Effector memory CD8-positive, alpha-beta T cell (primary cell): ENCODE measurements around the gene CFAP58.

Experiments
- ATAC-seq: fragments of 150-1000 bp; cut with Tn5 transposase; replicated peaks from 2 replicates; pipeline ENCODE4 v1.10.0; 2021; ENCODE audit warnings: mild to moderate bottlenecking, moderate library complexity
- DNase-seq, 3 experiments: peaks; one replicate each; pipeline ENCODE4 v3.0.0; 2021
- H3K27ac Mint-ChIP-seq, 2 donors: one replicate each; pipeline ENCODE4 v1.8.0; 2022; ENCODE audit warnings: mild to moderate bottlenecking in 2 of 2, mixed read lengths in 2 of 2, moderate library complexity in 2 of 2
- H3K27me3 Mint-ChIP-seq, 2 donors: one replicate each; pipeline ENCODE4 v1.8.0; 2022; ENCODE audit warnings: mixed read lengths in 2 of 2
- H3K36me3 Mint-ChIP-seq: one replicate; pipeline ENCODE4 v1.8.0; 2022; ENCODE audit warnings: mild to moderate bottlenecking, moderate library complexity, mixed read lengths; ENCODE audit not compliant: insufficient read depth
- H3K4me1 Mint-ChIP-seq, 2 donors: one replicate each; pipeline ENCODE4 v1.8.0; 2022; ENCODE audit warnings: low read depth in 2 of 2, mixed read lengths in 2 of 2
- H3K4me3 Mint-ChIP-seq, 2 donors: one replicate each; pipeline ENCODE4 v1.8.0; 2022; ENCODE audit warnings: mild to moderate bottlenecking in 2 of 2, mixed read lengths in 2 of 2, moderate library complexity in 2 of 2
- H3K9me3 Mint-ChIP-seq, 2 donors: one replicate each; pipeline ENCODE4 v1.8.0; 2022; ENCODE audit warnings: mixed read lengths in 2 of 2

CFAP58 gene

DNA sequence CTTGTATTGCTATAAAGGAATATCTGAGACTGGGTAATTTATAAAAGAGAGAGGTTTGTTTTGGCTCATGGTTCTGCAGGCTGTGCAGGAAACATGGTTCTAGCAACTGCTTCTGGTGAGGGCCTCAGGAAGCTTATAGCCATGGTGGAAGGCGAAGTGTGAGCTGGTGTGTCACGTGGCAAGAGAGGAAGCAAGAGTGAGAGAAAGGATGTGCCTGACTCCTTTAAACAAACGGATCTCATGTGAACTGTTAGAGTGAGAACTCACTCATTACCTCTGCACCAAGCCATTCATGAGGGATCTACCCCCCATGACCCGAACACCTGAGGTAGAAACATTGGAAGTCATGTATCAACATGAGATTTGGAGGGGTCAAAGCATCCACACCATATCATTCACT, 7.7 kb upstream of the CFAP58 start:
- Mint-ChIP-seq H3K4me3 (no peak overlapping the region), H3K4me1 (peaks cover 8 to 12% of the 10 kb centered on the region in 2 donors), H3K27ac (peak overlapping the region; percentile 16 to 57), H3K36me3 (no peaks in the 10 kb centered on the region), H3K9me3 (peaks cover 0 to 5% of the 10 kb centered on the region in 2 donors), H3K27me3 (no peaks in the 10 kb centered on the region)
- no peak for DNase-seq
- peak; percentile 41 for ATAC-seq

DNA sequence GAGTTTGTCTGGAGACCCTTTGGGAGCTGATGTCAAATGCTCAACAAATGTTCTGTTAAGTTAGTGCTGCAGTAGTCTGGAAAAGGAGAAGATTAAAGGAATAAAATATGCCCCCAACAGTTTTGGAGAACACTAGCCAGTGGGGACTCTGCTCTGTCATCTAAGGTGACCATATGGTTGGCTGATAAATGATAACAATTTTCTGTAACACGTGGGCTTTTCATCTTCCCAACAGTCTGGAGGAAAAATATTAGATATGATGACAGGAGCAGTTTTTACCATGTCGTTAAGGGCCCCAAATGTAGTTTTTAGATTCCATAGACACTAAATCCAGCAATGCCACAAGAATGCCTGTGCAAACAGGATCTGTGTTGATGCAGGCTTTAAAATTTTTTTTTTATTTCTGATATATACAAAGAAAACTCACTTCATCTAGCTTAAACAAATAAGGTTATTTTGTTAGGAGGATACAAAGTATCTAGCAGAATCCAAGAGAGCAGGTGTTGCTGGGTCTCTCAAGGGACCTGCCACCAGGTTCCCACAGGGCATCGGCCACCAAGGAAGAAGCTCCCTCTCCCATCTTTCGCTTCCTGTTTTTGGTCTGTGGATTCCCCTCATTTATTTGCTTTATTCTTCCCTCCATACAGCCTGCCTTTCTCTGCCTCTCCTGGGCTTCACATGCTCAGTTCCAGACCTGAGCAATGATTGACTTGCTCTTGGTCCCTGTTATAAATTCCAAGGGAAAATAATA, 6.2 kb upstream of the CFAP58 start:
- no peak for ATAC-seq
- H3K4me3 Mint-ChIP-seq = no peak overlapping the region
- peaks cover 0 to 5% of the 10 kb centered on the region in 2 donors for H3K9me3 Mint-ChIP-seq
- H3K4me1 Mint-ChIP-seq = peaks cover 13 to 23% of the 10 kb centered on the region in 2 donors
- H3K27me3 Mint-ChIP-seq = no peaks in the 10 kb centered on the region
- no peak for DNase-seq
- H3K27ac Mint-ChIP-seq = no peak overlapping the region
- H3K36me3 Mint-ChIP-seq = no peaks in the 10 kb centered on the region

DNA sequence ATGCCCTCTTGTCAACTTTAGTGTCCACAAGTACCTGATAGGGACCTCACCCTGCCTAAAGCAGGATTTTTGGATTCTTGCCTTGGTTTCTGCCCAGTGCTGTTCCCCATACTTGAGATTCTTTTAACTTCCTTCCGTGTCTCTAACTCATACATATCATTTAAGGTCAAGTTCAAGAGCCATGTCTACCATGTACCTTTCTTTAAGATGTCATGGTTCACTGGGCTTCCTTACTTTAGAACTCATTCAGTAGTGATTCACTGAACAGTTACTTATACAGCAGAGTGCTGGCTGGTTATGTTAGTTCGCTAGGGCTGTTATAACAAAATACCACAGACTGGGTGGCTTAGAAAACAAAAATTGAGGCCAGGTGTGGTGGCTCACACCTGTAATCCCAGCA, 5.0 kb upstream of the CFAP58 start:
- Mint-ChIP-seq H3K4me3 (no peak overlapping the region), H3K27ac (no peak overlapping the region), H3K9me3 (peaks cover 0 to 5% of the 10 kb centered on the region in 2 donors), H3K36me3 (no peaks in the 10 kb centered on the region), H3K27me3 (no peaks in the 10 kb centered on the region), H3K4me1 (peaks cover 15 to 29% of the 10 kb centered on the region in 2 donors)
- DNase-seq (no peak), ATAC-seq (no peak)

DNA sequence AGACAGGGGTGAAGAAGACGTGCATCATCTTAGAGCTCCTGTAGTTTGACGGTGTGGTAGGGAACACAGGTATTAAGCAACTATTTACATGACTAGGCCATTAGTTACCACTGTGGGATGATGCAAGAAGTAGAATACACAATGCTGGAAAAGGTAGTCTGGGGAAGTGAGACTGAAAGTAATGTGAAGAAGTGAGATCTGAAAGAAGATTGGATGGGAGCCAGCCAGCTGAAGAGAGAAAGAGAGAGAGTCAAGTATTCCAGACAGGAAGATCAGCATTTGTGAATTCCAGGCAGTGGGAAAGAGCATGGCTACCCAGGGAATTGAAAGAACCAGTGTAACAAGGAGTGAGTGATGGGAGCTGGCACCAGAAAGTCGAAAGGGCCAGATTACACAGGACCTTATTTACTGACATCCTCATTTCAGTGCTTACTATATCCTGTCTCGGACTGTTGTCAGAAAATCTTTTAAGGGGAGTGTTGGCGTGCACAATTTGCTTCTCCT, 4.0 kb upstream of the CFAP58 start:
- Mint-ChIP-seq H3K27me3 (no peaks in the 10 kb centered on the region), H3K4me3 (no peak overlapping the region), H3K4me1 (peaks cover 15 to 29% of the 10 kb centered on the region in 2 donors), H3K27ac (no peak overlapping the region), H3K9me3 (peaks cover 0 to 5% of the 10 kb centered on the region in 2 donors), H3K36me3 (no peaks in the 10 kb centered on the region)
- ATAC-seq (no peak), DNase-seq (no peak)

DNA sequence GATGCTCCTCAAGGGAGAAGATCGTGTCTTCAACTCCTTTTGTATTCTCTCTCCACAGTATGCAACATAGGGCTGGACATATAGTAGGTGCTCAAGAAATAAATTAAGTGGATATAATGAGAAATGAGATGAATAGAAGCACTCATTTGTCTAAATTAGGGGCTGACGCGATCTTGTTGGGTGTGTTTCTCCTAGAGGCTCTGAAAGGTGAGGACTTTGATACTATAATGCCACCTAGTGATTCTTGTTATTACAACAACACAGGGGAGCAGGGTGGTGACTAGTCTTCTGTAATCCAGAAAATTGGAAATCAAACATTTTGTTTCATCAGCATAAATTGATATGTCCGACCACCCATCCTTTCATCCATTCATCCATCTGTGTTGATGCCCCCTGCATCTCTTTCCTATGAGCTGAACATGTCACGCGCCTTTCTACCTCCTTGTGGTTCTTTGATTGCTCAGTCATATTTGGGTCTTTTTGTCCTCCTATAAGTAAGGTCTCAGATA, 3.5 kb upstream of the CFAP58 start:
- no peak overlapping the region for H3K27ac Mint-ChIP-seq
- peak; percentile 66 for ATAC-seq
- H3K4me1 Mint-ChIP-seq = peaks cover 15 to 29% of the 10 kb centered on the region in 2 donors
- H3K27me3 Mint-ChIP-seq = no peaks in the 10 kb centered on the region
- H3K36me3 Mint-ChIP-seq = no peaks in the 10 kb centered on the region
- H3K4me3 Mint-ChIP-seq = no peak overlapping the region
- peak in 1 of 3 experiments; percentile 34 for DNase-seq
- peaks cover 0 to 4% of the 10 kb centered on the region in 2 donors for H3K9me3 Mint-ChIP-seq

DNA sequence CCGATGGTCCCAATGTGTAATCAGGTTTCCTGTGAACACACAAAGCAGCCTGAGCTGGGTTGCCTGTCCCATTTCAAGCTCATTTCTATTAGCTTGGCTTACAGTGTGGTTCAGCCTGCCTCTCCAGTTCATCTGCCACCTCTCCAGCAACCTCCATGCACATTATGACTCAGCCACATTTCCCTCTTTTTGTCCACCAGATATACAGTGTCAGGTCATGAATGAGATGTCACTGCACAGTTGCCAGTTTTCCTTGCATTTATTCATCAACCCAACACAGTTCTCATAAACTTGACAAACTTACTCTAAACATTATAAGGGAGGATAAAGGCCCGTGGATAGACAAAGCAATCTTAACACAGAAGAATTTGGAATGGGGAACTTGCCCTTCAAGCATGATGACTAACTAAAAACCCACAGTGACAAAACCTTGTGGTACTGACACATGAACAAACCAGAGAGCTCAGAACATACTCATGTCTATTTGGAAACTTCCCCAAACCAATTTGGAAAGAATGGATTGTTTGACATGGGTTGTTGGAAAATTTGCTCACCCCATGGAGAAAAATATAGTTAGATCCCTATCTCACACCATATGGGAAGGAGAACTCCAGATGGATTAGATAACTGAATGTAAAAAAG, 2.5 kb upstream of the CFAP58 start:
- Mint-ChIP-seq H3K27me3 (no peaks in the 10 kb centered on the region), H3K4me1 (peaks cover 9 to 19% of the 10 kb centered on the region in 2 donors), H3K4me3 (no peak overlapping the region), H3K36me3 (no peaks in the 10 kb centered on the region), H3K27ac (peak overlapping the region in 1 of 2 donors; percentile 41), H3K9me3 (no peaks in the 10 kb centered on the region)
- ATAC-seq (no peak), DNase-seq (no peak)

DNA sequence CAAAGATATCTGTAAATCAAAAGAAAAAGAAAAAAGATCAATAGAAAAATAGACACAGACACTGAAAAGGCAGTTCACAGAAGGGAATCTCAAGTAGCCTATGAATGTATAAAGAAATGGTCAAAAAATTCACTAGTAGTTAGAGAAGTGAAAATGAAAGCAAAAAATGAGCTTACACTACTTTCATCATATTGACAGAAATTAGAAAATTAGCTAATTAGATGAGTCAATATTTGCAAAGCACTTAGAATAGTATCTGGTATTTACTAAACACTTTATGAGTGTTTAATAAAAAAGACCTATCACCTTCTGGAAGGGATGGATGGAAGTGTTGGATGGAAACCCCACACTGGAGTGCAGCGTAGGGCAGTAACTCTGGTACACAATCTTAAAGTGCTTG, 1.7 kb upstream of the CFAP58 start:
- Mint-ChIP-seq H3K4me1 (peaks cover 8 to 17% of the 10 kb centered on the region in 2 donors), H3K36me3 (no peaks in the 10 kb centered on the region), H3K9me3 (no peaks in the 10 kb centered on the region), H3K27ac (peak overlapping the region in 1 of 2 donors; percentile 41), H3K4me3 (no peak overlapping the region), H3K27me3 (no peaks in the 10 kb centered on the region)
- ATAC-seq = no peak
- DNase-seq = no peak

DNA sequence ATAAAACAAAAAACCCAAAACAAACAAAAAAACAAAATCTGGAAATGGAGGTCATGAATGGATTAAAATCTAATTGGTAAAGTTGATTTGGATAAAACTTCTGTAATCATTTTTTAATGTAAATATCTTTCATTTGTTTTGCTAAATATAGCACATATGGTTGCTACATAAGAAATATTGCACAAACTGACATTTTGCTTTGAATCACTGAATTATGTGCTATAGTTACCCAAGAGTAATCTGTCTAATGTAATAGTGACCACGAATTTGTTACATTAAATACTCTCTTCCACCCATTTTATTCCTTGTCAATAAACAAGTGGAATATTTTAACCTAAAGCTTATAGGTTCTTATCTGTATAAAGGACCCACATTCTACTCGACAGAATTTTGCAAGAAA, 6.2 kb downstream of the CFAP58 start:
- Mint-ChIP-seq H3K36me3 (no peaks in the 10 kb centered on the region), H3K9me3 (no peaks in the 10 kb centered on the region), H3K4me1 (no peaks in the 10 kb centered on the region), H3K27me3 (peaks cover 21 to 37% of the 10 kb centered on the region in 2 donors), H3K4me3 (no peak overlapping the region), H3K27ac (no peak overlapping the region)
- DNase-seq (no peak), ATAC-seq (no peak)

DNA sequence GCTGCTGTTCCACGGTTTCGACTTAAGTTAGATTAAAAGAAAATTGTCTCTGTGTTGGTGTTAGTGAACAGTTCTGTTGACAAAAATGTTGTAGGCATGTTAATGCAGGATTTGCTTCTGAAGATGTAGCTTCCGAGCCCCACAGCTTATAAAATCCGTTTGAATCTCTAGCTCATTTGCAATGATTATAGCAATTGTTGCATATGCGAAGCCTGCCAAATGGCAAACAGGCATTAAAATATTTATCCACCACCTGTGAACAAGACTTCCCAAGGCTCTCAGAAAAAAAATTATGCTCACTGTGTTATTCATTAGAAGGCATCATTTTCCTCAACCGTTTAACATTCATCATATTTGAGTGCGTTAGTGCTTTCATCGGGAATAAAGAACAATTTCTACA, 14.3 kb downstream of the CFAP58 start:
- H3K4me1 Mint-ChIP-seq = no peaks in the 10 kb centered on the region
- H3K36me3 Mint-ChIP-seq = no peaks in the 10 kb centered on the region
- DNase-seq (no peak), ATAC-seq (no peak)
- H3K9me3 Mint-ChIP-seq = no peaks in the 10 kb centered on the region
- no peak overlapping the region for H3K27ac Mint-ChIP-seq
- no peak overlapping the region for H3K4me3 Mint-ChIP-seq
- H3K27me3 Mint-ChIP-seq = peaks cover 52 to 76% of the 10 kb centered on the region in 2 donors

DNA sequence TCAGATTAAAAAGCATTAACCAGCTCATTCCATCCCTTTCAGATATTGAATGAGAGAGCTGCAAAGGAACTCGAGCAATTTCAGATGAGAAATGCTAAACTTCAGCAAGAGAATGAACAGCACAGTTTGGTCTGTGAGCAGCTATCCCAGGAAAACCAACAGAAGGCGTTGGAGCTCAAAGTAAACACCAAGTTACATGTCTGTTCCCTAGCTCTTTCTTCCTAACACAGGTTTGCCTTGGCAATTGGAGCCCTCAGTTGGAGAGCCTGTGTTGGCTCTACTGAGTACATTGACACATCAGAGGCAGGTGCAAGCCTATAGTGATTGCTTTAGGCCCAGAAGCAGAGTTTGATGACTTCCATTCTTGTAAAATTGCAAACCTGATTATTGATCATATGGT, 14.7 kb downstream of the CFAP58 start:
- no peak overlapping the region for H3K27ac Mint-ChIP-seq
- H3K4me3 Mint-ChIP-seq = no peak overlapping the region
- DNase-seq = no peak
- ATAC-seq = no peak
- H3K9me3 Mint-ChIP-seq = no peaks in the 10 kb centered on the region
- H3K4me1 Mint-ChIP-seq = no peaks in the 10 kb centered on the region
- H3K36me3 Mint-ChIP-seq = no peaks in the 10 kb centered on the region
- peaks cover 52 to 76% of the 10 kb centered on the region in 2 donors for H3K27me3 Mint-ChIP-seq

DNA sequence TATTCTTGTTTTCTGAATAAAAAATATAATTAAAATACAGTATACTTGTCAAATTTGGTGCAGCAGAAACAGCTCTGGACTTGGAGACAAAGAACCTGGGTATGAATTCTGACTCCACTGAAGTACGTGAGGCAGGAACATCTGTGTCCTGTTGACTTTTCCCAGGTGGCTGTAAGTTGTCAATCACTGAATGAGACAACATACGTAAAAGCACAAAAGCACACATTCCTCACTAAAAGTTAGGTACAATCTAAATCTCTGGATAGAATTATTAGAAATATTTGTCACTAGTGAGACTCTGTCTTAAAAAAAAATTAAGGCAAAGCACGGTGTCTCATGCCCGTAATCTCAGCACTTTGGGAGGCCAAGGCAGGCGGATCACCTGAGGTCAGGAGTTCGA, 18.1 kb downstream of the CFAP58 start:
- no peaks in the 10 kb centered on the region for H3K36me3 Mint-ChIP-seq
- ATAC-seq = no peak
- no peaks in the 10 kb centered on the region for H3K9me3 Mint-ChIP-seq
- H3K4me3 Mint-ChIP-seq = no peak overlapping the region
- no peak for DNase-seq
- H3K27me3 Mint-ChIP-seq = peaks cover 47 to 75% of the 10 kb centered on the region in 2 donors
- H3K27ac Mint-ChIP-seq = no peak overlapping the region
- H3K4me1 Mint-ChIP-seq = no peaks in the 10 kb centered on the region

DNA sequence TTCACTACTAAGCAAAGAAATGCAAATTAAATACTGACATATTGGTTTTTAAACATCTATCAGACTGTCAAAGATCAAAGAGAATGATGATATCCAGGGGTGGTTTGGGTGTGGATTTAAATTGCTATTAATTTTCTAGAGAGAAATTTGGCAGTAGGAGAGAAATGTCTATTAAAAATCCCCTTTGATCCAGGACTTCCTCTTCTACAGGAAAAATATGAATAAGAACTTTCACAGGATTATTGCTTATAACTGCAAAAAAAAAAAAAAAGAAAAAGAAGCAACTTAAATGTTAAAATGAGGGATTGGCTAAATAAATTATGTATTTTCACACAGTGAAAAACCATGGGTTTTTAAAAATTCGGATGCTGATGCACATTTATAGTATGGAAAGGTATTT, 21.0 kb downstream of the CFAP58 start:
- H3K36me3 Mint-ChIP-seq = no peaks in the 10 kb centered on the region
- no peaks in the 10 kb centered on the region for H3K9me3 Mint-ChIP-seq
- DNase-seq (no peak), ATAC-seq (no peak)
- H3K4me3 Mint-ChIP-seq = no peak overlapping the region
- no peaks in the 10 kb centered on the region for H3K4me1 Mint-ChIP-seq
- H3K27me3 Mint-ChIP-seq = peaks cover 43 to 64% of the 10 kb centered on the region in 2 donors
- H3K27ac Mint-ChIP-seq = no peak overlapping the region

DNA sequence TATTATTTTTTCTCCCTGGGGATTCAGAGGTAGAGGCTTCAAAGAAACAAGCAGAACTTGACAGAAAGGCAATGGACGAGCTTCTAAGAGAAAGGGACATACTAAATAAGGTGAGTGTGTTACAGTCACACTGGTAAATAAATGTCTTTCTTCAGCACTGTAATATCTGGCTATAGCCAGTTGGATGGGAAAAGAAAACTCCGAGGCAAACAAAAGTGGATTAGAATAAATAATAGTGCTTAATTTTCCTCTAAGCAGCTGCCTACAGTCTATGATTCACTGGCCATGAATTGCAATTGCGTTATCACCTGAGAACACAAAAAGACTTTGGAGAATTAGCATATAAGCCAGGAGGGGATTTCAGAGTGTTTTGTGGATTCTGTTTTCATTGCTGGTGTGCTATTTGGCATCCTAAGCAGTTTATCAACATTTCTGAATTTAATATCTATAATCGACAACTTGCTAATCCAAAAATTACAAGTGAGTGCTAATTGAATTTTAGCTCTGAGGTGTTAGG, 23.2 kb downstream of the CFAP58 start:
- Mint-ChIP-seq H3K9me3 (no peaks in the 10 kb centered on the region), H3K4me1 (no peaks in the 10 kb centered on the region), H3K4me3 (no peak overlapping the region), H3K27ac (no peak overlapping the region), H3K36me3 (no peaks in the 10 kb centered on the region), H3K27me3 (peaks cover 44 to 66% of the 10 kb centered on the region in 2 donors)
- ATAC-seq (no peak), DNase-seq (no peak)

DNA sequence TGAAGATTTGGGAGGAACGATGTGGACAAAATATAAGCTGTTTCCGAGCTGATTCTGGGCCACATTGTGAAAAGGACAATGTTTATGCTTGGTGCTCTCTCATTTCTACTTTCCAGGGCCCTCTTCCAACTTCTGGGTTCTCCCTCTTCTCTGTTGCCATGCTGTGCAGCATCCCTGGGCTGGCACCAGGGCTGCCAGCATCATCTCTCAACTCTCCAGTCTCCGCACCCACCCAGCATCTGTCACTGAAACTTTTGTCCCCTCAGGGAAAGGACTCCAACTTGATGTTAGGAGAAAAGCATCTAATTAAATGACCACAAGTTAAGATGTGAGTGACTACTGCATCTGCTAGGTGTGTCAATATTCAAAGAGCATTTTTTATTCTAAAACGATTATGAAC, 26.7 kb downstream of the CFAP58 start:
- Mint-ChIP-seq H3K27ac (no peak overlapping the region), H3K4me1 (no peaks in the 10 kb centered on the region), H3K27me3 (peaks cover 31 to 71% of the 10 kb centered on the region in 2 donors), H3K9me3 (no peaks in the 10 kb centered on the region), H3K4me3 (no peak overlapping the region), H3K36me3 (peaks cover under 1% of the 10 kb centered on the region)
- ATAC-seq = no peak
- DNase-seq = no peak
